Panc1 (cell line): Measurements from ENCODE around the gene RBBP8. TPM values are rescaled to one million over a fixed set of nuclear protein-coding genes. Genes with fewer than 3 reads are reported as not detected.
A peak's percentile ranks its signal among the peaks of the same experiment; 100 is the strongest.

Source experiments
- ATAC-seq: fragments of 200-7000 bp; cut with Tn5 transposase; 2 replicates; pipeline ENCODE4 v1.9.1; 2020; ENCODE audit warnings: mild to moderate bottlenecking, moderate library complexity
- BruUV-seq: library from RNA; stranded (reverse); fragments of 400-500 nt; replicated peaks from 2 replicates; lab custom pipeline; 2021; lab: Mats Ljungman, UMichigan
- CTCF ChIA-PET: fragments of 300-600 bp; sonication (Branson Sonifier 250); formaldehyde crosslinking; loops from one replicate; lab custom pipeline; 2022; ENCODE audit warnings: antibody characterized with exemption; lab: Charles Lee
- POLR2A ChIA-PET: fragments of 300-600 bp; sonication (Branson Sonifier 250); formaldehyde crosslinking; loops from one replicate; lab custom pipeline; 2022; ENCODE audit warnings: antibody characterized with exemption; lab: Charles Lee
- DNase-seq: peaks from one replicate; pipeline ENCODE4 v3.0.0-alpha.2; 2010; ENCODE audit warnings: low read depth, low spot score
- H3K27ac ChIP-seq: 2 replicates; pipeline ENCODE4 v1.5.1; 2011; ENCODE audit warnings: mild to moderate bottlenecking, low read length, inconsistent platforms
- H3K27me3 ChIP-seq: fragments of 200-500 bp; sonication (Bioruptor generic); 2 replicates; pipeline ENCODE4 v1.6.0; 2014; ENCODE audit warnings: low read length, inconsistent platforms; ENCODE audit not compliant: control insufficient read depth, insufficient read depth
- H3K36me3 ChIP-seq: fragments of 200-500 bp; sonication (Bioruptor generic); 2 replicates; pipeline ENCODE4 v1.5.1; 2014; ENCODE audit warnings: inconsistent platforms, mild to moderate bottlenecking, low read length, moderate library complexity; ENCODE audit not compliant: control insufficient read depth, insufficient read depth
- H3K4me1 ChIP-seq: 2 replicates; pipeline ENCODE4 v1.5.1; 2011; ENCODE audit warnings: inconsistent platforms, mild to moderate bottlenecking, low read length, moderate library complexity; ENCODE audit not compliant: control insufficient read depth, insufficient read depth
- H3K4me3 ChIP-seq, 2 experiments: 2 replicates each; pipeline ENCODE4 v1.5.1; 2011 to 2012; ENCODE audit warnings: low read depth in 2 of 2, low read length in 2 of 2, mild to moderate bottlenecking in 2 of 2, inconsistent platforms in 1 of 2, moderate library complexity in 1 of 2
- H3K9me3 ChIP-seq: fragments of 200-500 bp; sonication (Bioruptor generic); 2 replicates; pipeline ENCODE4 v1.5.1; 2014; ENCODE audit warnings: low read depth, mild to moderate bottlenecking, inconsistent platforms, low read length, moderate library complexity; ENCODE audit not compliant: control insufficient read depth, insufficient read depth
- POLR2AphosphoS5 ChIP-seq: IDR thresholded peaks from 2 replicates; pipeline ENCODE4 v1.6.1; 2012; ENCODE audit warnings: mild to moderate bottlenecking, low read depth, low read length, moderate library complexity
- SIN3A ChIP-seq: IDR thresholded peaks from 2 replicates; pipeline ENCODE4 v1.6.1; 2012; ENCODE audit warnings: low read depth, mild to moderate bottlenecking, low read length, moderate library complexity, borderline replicate concordance; ENCODE audit not compliant: insufficient read depth
- TCF7L2 ChIP-seq: IDR thresholded peaks from 2 replicates; pipeline ENCODE4 v1.6.1; 2011; ENCODE audit warnings: mild to moderate bottlenecking, low read depth, low read length, inconsistent platforms
- in situ Hi-C: cut with HindIII; loops from 2 replicates; pipeline ENCODE4 v1.10.0; 2016; ENCODE audit warnings: low sequenced_read_pairs, low pct_unique_long_range_greater_than_20kb
- intact Hi-C: fragments of 100-400 bp; cut with micrococcal nuclease; formaldehyde crosslinking; loops from one replicate; pipeline ENCODE4 v1.10.0; 2022; ENCODE audit not compliant: unreplicated experiment
- total RNA-seq: library from RNA; stranded (reverse); gene quantifications from one replicate; pipeline ENCODE4 v1.2.1, GENCODE V29; 2021; ENCODE audit not compliant: unreplicated experiment
- TF ChIP-seq, protein P1 (sequence below): fragments of 450-650 bp; IDR thresholded peaks from 2 replicates; pipeline ENCODE4 v1.5.1; 2017; ENCODE audit warnings: mild to moderate bottlenecking
- TF ChIP-seq, protein P2 (sequence below), 2 experiments: IDR thresholded peaks; 2 replicates each; pipeline ENCODE4 v1.6.1; 2011 to 2012; ENCODE audit warnings: low read depth in 2 of 2, control low read depth in 1 of 2, low read length in 1 of 2, mild to moderate bottlenecking in 1 of 2, moderate library complexity in 1 of 2; ENCODE audit not compliant: insufficient read depth in 1 of 2

RBBP8 gene
- total RNA-seq, 1 experiment from 2014 or later, result 62.8 TPM

DNA sequence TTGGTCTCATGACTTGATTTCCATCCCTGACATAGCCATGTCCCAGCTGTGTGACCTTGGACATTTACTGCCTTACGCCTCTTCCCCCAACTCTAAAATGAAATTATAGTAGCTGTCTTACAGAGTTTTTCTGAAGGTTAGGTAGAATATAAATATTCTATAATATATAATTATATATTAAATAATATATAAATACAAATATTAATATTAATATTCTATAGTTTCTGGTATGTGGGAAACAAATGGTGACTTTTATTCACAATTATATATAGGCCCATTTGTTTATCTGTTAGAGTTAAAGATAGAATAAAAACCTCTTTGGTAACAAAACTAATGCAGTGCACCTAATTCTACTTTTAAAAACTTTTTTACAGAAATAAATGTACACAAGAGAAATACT lies 1.7 kb downstream of the RBBP8 start:
- peak overlapping the region; percentile 95 for H3K27ac ChIP-seq
- ATAC-seq (no peak), DNase-seq (no peak)
- peaks cover 10% of the 10 kb centered on the region; the same call in 1 of the 2 replicates for H3K4me1 ChIP-seq
- POLR2A ChIA-PET, result no interaction called here
- no peaks in the 10 kb centered on the region for H3K9me3 ChIP-seq
- in situ Hi-C loops, result no loop called here
- CTCF ChIA-PET, result no interaction called here
- TF ChIP-seq POLR2AphosphoS5, result no peak
- TF ChIP-seq, protein P1, sequence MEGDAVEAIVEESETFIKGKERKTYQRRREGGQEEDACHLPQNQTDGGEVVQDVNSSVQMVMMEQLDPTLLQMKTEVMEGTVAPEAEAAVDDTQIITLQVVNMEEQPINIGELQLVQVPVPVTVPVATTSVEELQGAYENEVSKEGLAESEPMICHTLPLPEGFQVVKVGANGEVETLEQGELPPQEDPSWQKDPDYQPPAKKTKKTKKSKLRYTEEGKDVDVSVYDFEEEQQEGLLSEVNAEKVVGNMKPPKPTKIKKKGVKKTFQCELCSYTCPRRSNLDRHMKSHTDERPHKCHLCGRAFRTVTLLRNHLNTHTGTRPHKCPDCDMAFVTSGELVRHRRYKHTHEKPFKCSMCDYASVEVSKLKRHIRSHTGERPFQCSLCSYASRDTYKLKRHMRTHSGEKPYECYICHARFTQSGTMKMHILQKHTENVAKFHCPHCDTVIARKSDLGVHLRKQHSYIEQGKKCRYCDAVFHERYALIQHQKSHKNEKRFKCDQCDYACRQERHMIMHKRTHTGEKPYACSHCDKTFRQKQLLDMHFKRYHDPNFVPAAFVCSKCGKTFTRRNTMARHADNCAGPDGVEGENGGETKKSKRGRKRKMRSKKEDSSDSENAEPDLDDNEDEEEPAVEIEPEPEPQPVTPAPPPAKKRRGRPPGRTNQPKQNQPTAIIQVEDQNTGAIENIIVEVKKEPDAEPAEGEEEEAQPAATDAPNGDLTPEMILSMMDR, result no peak
- TF ChIP-seq TCF7L2, result no peak
- TF ChIP-seq, protein P2, sequence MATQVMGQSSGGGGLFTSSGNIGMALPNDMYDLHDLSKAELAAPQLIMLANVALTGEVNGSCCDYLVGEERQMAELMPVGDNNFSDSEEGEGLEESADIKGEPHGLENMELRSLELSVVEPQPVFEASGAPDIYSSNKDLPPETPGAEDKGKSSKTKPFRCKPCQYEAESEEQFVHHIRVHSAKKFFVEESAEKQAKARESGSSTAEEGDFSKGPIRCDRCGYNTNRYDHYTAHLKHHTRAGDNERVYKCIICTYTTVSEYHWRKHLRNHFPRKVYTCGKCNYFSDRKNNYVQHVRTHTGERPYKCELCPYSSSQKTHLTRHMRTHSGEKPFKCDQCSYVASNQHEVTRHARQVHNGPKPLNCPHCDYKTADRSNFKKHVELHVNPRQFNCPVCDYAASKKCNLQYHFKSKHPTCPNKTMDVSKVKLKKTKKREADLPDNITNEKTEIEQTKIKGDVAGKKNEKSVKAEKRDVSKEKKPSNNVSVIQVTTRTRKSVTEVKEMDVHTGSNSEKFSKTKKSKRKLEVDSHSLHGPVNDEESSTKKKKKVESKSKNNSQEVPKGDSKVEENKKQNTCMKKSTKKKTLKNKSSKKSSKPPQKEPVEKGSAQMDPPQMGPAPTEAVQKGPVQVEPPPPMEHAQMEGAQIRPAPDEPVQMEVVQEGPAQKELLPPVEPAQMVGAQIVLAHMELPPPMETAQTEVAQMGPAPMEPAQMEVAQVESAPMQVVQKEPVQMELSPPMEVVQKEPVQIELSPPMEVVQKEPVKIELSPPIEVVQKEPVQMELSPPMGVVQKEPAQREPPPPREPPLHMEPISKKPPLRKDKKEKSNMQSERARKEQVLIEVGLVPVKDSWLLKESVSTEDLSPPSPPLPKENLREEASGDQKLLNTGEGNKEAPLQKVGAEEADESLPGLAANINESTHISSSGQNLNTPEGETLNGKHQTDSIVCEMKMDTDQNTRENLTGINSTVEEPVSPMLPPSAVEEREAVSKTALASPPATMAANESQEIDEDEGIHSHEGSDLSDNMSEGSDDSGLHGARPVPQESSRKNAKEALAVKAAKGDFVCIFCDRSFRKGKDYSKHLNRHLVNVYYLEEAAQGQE (IDR thresholded peaks at IDR 0.05; ENCODE audit: insufficient read depth in 1 of 2, low read depth in 2 of 2, low read length in 1 of 2), result no peak
- no peak for TF ChIP-seq SIN3A
- peak overlapping the region; percentile 88 to 89 for H3K4me3 ChIP-seq
- H3K27me3 ChIP-seq, result no peaks in the 10 kb centered on the region
- BruUV-seq, result no TSS peak
- intact Hi-C loops, result loop anchor here (5.0 to 10.0 kb wide), 3 partner anchors 50 to 200 kb away; partner anchors contain the start of gene CABLES1
- H3K36me3 ChIP-seq, result peaks cover 6% of the 10 kb centered on the region

DNA sequence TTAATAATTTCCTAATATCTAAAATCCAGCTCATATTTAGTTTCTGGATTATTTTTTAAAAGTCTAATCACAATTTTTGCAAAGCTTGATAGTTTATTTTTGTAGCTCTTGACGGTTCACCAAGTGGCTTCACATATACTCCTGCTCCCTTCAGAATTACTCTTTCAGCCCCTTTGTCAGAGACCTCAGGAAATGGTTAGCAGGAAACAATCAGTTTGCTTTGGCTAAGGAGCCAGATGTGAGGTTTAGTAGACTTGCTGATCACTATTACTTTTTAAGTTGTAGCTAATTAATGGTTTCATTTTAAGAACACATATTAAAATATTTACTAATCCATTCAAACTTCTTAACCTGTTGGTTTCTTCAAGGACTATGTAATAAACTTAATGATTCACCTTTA lies 2.3 kb downstream of the RBBP8 start:
- POLR2A ChIA-PET, result no interaction called here
- peaks cover 6% of the 10 kb centered on the region for H3K36me3 ChIP-seq
- TF ChIP-seq, protein P1, result no peak
- TF ChIP-seq, protein P2 (IDR thresholded peaks at IDR 0.05; ENCODE audit: insufficient read depth in 1 of 2, low read depth in 2 of 2, low read length in 1 of 2), result no peak
- TF ChIP-seq SIN3A (no peak), TCF7L2 (no peak), POLR2AphosphoS5 (no peak)
- no peak for ATAC-seq
- in situ Hi-C loops (no loop called here), intact Hi-C loops (loop anchor here (10.0 kb wide), 2 partner anchors 49 to 199 kb away; partner anchors contain the start of gene CABLES1)
- H3K27me3 ChIP-seq, result no peaks in the 10 kb centered on the region
- H3K4me1 ChIP-seq, result peaks cover 10% of the 10 kb centered on the region; the same call in 1 of the 2 replicates
- no peak overlapping the region; a peak in 1 of 4 replicates for H3K4me3 ChIP-seq
- no peaks in the 10 kb centered on the region for H3K9me3 ChIP-seq
- CTCF ChIA-PET, result no interaction called here
- DNase-seq, result no peak
- H3K27ac ChIP-seq, result peak overlapping the region; percentile 31; the same call in 1 of the 2 replicates
- no TSS peak for BruUV-seq
